K562 (cell line): ENCODE measurements around the gene LTBP4. TPM values are rescaled to one million over a fixed set of nuclear protein-coding genes. Genes with fewer than 3 reads are reported as not detected.
A peak's percentile ranks its signal among the peaks of the same experiment; 100 is the strongest.

ENCODE experiments used
- ARNT ChIP-seq, 2 experiments: fragments of 450-650 bp; IDR thresholded peaks; 2 replicates each; pipeline ENCODE4 v1.6.1; 2016; ENCODE audit warnings: mild to moderate bottlenecking in 1 of 2
- CCNT2 ChIP-seq: IDR thresholded peaks from 2 replicates; pipeline ENCODE4 v1.6.1; 2011; ENCODE audit warnings: borderline replicate concordance, low read depth, mild to moderate bottlenecking, moderate library complexity, mixed read lengths, low read length; ENCODE audit not compliant: insufficient read length; ENCODE audit errors: extremely low read depth
- DDX20 ChIP-seq: fragments of 450-650 bp; IDR thresholded peaks from 2 replicates; pipeline ENCODE4 v1.6.1; 2016; ENCODE audit warnings: missing genetic modification characterization, low read depth, mild to moderate bottlenecking, missing compliant biosample characterization, moderate library complexity
- FIP1L1 ChIP-seq: fragments of 200-400 bp; formaldehyde crosslinking; IDR thresholded peaks from 2 replicates; pipeline ENCODE4 v1.6.1; 2018; ENCODE audit warnings: mild to moderate bottlenecking, low read depth, low read length; ENCODE audit not compliant: poor library complexity, severe bottlenecking
- LCOR ChIP-seq: sonication (generic); formaldehyde crosslinking; IDR thresholded peaks from 2 replicates; pipeline ENCODE4 v1.8.0; 2022; ENCODE audit warnings: mild to moderate bottlenecking, missing genetic modification reagents
- MGA ChIP-seq: fragments of 450-650 bp; IDR thresholded peaks from 2 replicates; pipeline ENCODE4 v1.6.1; 2016; ENCODE audit warnings: mild to moderate bottlenecking, moderate library complexity
- SETDB1 ChIP-seq: IDR thresholded peaks from one replicate; pipeline ENCODE4 v1.6.1; 2012; ENCODE audit warnings: low read length, control low read depth, inconsistent platforms
- SNRNP70 ChIP-seq: fragments of 200-400 bp; formaldehyde crosslinking; optimal IDR thresholded peaks from 2 replicates; pipeline ENCODE3; 2017; ENCODE audit warnings: low read depth, low read length
- SRSF7 ChIP-seq: fragments of 200-400 bp; formaldehyde crosslinking; optimal IDR thresholded peaks from 2 replicates; pipeline ENCODE3; 2017; ENCODE audit warnings: mild to moderate bottlenecking, low read depth, low read length
- TRIM24 ChIP-seq, 2 experiments: fragments of 450-650 bp; IDR thresholded peaks; 2 replicates each; pipeline ENCODE4 v1.6.1; 2016
- ZNF274 ChIP-seq: IDR thresholded peaks from 2 replicates; pipeline ENCODE4 v1.6.1; 2011; ENCODE audit warnings: low read depth, mild to moderate bottlenecking, low read length, moderate library complexity, borderline replicate concordance
- polyA plus RNA-seq, 8 experiments: library from polyadenylated mRNA; depleted of rRNA in 4 of 8; stranded (reverse) in 5 of 8; unstranded in 3 of 8; fragments of >200 nt; fragmentation: Nextera tagmentation in 2 of 8; fragmentation: Illumina TruSeq in 1 of 8; extraction: Ambion mirVana in 2 of 8; extraction: Trizol in 1 of 8; gene quantifications; 2 replicates each; pipeline versions ENCODE4 v1.2.1 to v1.2.3, GENCODE V29; 2011 to 2014; ENCODE audit warnings: inconsistent platforms in 1 of 8, missing spikeins in 1 of 8
- total RNA-seq, 7 experiments: library from RNA; depleted of rRNA in 6 of 7; stranded (reverse); fragments of >200 nt in 6 of 7; fragmentation: Illumina TruSeq in 2 of 7; extraction: Trizol in 2 of 7; gene quantifications; 2 replicates each; pipeline versions ENCODE4 v1.2.1 to v1.2.3, GENCODE V29; 2011 to 2021; ENCODE audit warnings: low replicate concordance in 1 of 7
- TF ChIP-seq, protein P1 (sequence below), 2 experiments: fragments of 450-650 bp in 1 of 2; IDR thresholded peaks; 2 replicates each; pipeline ENCODE4 v1.6.1; 2011 to 2017; ENCODE audit warnings: low read depth in 2 of 2, antibody characterized with exemption in 1 of 2, borderline replicate concordance in 1 of 2, low read length in 1 of 2, mild to moderate bottlenecking in 1 of 2, mixed read lengths in 1 of 2; ENCODE audit not compliant: control insufficient read depth in 1 of 2

LTBP4 gene
- total and polyA plus RNA-seq, 9 of the 15 experiments (the other 6 are each of a cell fraction or from before 2014, with no cell fraction given) = 0.35 to 160 (median 31.6) TPM

DNA sequence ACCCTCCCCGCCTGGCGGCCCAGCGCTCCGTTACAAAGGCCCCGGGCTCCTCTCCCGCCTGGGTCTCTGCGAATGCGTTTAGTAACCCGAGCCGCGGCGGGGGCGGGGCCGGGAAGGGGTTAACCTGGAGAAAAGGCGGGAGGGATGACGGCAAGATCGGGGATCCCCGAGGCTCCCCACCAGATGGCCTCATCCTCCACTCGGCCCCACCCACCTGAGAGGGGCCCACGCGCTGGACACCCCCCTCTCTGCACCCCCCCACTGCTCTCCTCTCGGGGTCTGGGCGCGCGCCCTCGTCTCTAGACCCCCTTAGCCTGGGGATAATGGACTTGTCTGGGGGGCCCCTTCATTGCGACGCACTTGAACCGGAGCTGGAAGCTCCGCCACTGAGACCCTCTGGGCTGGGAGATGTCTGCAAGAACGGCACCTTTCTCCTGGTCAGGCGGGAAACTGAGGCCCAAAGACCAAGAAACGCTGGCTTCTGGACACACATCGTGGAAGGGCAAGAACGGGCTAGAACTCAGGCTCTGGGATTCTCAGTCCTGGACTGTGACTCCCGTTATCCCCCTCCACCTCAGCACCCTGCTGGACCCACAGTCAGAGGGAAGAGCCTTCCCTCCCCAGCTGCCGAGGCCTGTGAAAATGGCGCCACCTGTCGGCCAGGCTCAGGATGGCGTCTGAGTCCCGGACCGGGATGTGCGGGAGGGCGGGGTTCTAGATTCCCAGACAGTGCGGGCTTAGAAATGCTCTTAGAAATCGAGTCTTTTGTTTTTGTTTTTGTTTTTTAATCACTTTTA lies 2.9 kb upstream of the LTBP4 start (continued):
- TF ChIP-seq CCNT2 = peak; percentile 48
- TF ChIP-seq SRSF7 = no peak
- TF ChIP-seq FIP1L1 = peak; percentile 20
- TF ChIP-seq TRIM24 (IDR thresholded peaks at IDR 0.05) = no peak
- no peak for TF ChIP-seq SETDB1
- TF ChIP-seq SNRNP70 = no peak
- TF ChIP-seq MGA = peak; percentile 54; the same call in 1 of the 2 replicates
- 0 out of 2 replicates have a peak, but pooled peaks have one; percentile 35 for TF ChIP-seq LCOR (CRISPR knock-in tag)
- no peak for TF ChIP-seq ARNT (IDR thresholded peaks at IDR 0.05)
- no peak for TF ChIP-seq DDX20 (tag)
- TF ChIP-seq ZNF274 = no peak
- TF ChIP-seq, protein P1, sequence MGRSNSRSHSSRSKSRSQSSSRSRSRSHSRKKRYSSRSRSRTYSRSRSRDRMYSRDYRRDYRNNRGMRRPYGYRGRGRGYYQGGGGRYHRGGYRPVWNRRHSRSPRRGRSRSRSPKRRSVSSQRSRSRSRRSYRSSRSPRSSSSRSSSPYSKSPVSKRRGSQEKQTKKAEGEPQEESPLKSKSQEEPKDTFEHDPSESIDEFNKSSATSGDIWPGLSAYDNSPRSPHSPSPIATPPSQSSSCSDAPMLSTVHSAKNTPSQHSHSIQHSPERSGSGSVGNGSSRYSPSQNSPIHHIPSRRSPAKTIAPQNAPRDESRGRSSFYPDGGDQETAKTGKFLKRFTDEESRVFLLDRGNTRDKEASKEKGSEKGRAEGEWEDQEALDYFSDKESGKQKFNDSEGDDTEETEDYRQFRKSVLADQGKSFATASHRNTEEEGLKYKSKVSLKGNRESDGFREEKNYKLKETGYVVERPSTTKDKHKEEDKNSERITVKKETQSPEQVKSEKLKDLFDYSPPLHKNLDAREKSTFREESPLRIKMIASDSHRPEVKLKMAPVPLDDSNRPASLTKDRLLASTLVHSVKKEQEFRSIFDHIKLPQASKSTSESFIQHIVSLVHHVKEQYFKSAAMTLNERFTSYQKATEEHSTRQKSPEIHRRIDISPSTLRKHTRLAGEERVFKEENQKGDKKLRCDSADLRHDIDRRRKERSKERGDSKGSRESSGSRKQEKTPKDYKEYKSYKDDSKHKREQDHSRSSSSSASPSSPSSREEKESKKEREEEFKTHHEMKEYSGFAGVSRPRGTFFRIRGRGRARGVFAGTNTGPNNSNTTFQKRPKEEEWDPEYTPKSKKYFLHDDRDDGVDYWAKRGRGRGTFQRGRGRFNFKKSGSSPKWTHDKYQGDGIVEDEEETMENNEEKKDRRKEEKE (IDR thresholded peaks at IDR 0.05; ENCODE audit: borderline replicate concordance in 1 of 2, control insufficient read depth in 1 of 2, low read depth in 2 of 2, low read length in 1 of 2) = peak in 1 of 2 experiments; percentile 92; a peak in 2 of 4 replicates
